Cardiac septum (tissue), 1 donor: ENCODE data around the gene AATF. TPM values are rescaled to one million over a fixed set of nuclear protein-coding genes. Genes with fewer than 3 reads are reported as not detected.
A peak's percentile ranks its signal among the peaks of the same experiment; 100 is the strongest.

ENCODE experiments used
- DNase-seq: peaks from one replicate; pipeline ENCODE4 v3.0.0-alpha.2; 2020; ENCODE audit warnings: low spot score
- intact Hi-C: fragments of 100-400 bp; cut with DNase I; formaldehyde crosslinking; loops from one replicate; pipeline ENCODE4 v1.14.0; 2022
- total RNA-seq: library from RNA; stranded (reverse); fragmentation: NEBNext Ultra II Directional; extraction: Animal tissue kit (Norgen Biotek cat#: 25700); gene quantifications from one replicate; pipeline ENCODE4 v1.2.1, GENCODE V29; 2021
- donor health status: DM: no; HTN: no; CAD: no.

The AATF gene
- total RNA-seq, 1 donor from 2014 or later, result 32.7 TPM

DNA sequence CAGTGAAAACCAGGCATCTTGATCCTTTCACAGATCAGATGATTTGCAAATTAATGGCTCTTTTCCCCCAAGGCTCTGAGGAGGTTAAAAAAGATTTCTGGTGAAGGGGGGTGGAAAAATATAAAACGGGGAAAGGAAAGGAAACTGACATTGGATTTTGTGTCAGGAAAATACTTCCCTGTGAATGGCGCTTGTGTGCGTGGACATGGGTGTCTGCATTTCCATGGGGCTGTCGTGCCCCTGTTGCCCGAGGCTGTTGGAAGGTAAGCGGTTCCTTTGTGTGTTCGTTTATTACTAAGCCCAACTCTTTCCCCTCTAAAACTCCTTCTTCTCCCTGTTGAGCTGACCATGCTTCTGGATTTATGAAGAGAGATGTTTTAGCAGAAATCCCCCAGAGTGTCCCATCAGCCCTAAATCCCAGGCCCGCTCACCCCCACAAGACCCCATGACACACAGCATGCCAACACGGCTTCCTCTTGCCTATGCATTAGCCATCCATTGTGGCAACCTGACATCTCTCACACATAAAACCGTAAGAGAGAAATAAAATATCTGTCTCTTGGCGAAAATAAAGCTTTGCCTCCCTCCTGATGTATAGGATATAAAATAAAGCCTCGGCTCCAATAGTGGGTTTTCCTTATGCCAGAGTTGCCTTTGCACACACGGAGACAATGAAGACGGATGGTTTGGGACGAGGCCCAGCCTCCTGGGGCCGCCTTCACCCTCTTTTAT lies 18.7 kb upstream of the AATF start:
- DNase-seq, result no peak
- intact Hi-C loops, result no loop called here

- intact Hi-C loops, result no loop called here
- DNase-seq, result no peak
Measured at GRCh38 chr17:36930583-36930900, 18.2 kb upstream of the AATF start.

GRCh38 chr17:36931096-36931696 lies 17.6 kb upstream of the AATF start:
- intact Hi-C loops, result no loop called here

DNA sequence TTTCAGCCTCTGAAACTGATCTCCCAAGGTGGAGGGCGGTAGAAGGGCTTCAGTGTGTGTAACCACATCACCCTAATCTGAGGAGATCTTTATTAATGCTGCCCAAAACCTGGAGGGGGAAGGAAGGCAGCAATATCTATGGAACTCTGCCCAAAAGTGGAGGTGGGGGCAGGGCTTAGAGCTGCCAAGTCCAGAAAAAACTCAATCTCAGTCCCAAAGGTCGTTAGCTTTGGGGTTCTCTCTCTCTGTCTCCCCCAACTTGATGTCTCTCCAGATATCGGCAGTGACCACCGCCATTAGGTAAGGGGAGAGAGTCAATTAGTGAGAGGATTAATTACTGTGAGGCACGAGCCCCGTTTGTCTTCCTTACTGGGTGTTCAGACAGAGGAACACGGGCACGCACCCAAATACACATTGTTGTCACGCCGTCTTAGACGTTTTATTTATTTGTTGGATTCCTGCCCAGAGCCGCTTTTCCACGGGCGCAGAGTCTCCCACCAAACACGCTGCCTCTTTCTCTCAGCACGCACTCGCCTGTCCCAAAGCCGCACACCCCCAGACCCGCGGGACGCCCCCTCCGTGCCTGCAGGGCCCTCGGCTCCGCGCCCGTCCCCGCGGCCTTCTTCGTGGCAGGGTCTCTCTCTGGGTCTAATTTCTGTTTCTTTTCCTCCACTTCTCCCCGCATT lies 16.9 kb upstream of the AATF start:
- DNase-seq, result peak; percentile 59
- intact Hi-C loops, result no loop called here

More at GRCh38 chr17:36931096-36931696, 17.6 kb upstream of the AATF start:
- DNase-seq, result peak; percentile 22

DNA sequence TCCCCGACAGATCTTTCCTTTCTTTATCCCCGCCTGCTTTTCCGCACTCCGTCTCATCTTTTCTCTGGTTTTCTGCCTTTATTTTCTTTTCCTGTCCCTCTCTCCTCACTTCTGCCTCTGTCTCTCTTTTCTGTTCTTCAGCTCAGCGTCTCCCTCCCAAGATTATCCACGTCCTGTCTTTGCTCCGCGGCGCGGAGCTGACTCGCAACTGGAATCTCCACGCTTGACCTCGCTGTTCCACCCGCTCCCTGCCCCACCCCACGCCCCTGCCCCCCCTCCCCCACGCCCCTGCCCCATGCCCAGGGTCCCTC lies 16.4 kb upstream of the AATF start:
- no peak for DNase-seq
- intact Hi-C loops, result no loop called here

DNA sequence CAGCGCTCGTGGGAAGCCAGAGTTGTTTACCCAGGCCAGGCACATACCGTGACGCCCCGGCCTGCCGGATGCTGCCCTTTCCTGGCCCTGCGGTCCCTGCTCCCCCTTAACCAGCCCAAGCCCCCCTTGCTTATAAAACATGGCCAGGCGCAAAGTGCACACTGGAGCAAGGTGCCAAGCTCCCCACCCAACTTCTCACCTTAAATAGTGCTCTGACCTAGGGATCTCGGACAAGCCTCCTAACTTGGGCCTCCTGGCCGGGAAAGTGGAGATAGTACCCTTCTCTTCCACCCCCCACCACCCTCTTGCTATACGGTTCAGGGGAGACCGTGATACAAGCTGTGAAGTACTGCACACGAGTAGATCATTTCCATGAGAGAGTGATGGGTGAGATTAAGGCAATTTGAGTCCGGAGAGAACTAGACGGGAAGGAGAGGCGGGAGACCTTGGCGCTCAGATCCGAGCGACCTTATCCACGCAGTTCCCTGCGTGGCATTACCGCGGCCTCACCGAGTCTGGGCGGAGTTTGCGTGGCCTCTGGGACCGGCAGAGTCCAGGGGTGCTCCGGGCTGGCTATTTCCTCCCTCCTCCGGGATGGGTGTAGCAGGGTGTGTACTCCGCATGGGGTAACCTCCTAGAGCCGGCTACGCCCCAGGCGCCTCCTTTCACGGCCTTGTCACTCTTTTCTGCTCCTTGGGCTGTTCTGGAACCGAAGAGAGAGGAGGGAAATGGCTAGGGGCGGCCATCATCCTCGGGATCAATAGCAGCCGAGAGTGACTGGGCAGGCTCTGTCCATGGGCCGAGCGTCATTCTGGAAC lies 15.9 kb upstream of the AATF start:
- peak; percentile 31 for DNase-seq

DNA sequence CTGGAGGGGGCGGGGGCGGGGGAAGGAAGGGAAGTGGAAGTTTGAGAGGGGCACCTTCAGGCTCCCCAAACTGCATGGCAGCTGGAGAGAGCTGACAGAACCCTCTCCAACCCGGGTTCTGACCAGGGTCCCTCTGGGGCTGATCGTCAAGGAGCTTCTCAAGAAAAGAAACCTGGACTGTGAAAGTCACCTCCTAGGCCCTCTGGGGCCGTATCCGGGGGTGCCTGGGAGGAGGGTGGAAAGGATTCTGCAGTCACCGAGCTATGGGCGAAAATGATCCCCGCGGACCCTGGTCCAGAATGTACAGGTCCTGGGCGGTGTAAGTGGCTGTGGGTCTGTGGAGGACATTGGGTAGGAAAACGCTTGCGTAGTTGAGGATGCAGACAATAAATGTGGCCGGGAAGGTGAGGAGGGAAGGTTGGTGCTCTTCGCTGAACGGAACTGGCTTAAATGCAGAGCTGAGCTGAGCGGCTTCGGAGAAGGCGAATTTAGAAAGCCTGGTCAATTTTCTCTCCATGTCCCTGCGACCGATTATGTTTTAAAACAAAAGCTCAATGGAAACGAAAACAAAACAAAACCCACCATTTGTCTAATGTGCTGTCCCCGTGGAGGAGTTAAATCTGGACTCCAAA lies 15.1 kb upstream of the AATF start:
- intact Hi-C loops, result no loop called here
- no peak for DNase-seq

More for the DNA sequence above, 15.9 kb upstream of the AATF start:
- intact Hi-C loops, result no loop called here

GRCh38 chr17:36934144-36934691 lies 14.5 kb upstream of the AATF start:
- intact Hi-C loops, result no loop called here
- DNase-seq, result no peak

GRCh38 chr17:36934692-36935630 lies 13.8 kb upstream of the AATF start:
- intact Hi-C loops, result no loop called here
- no peak for DNase-seq

GRCh38 chr17:36935671-36936454 lies 12.9 kb upstream of the AATF start:
- DNase-seq, result no peak
- intact Hi-C loops, result no loop called here

DNA sequence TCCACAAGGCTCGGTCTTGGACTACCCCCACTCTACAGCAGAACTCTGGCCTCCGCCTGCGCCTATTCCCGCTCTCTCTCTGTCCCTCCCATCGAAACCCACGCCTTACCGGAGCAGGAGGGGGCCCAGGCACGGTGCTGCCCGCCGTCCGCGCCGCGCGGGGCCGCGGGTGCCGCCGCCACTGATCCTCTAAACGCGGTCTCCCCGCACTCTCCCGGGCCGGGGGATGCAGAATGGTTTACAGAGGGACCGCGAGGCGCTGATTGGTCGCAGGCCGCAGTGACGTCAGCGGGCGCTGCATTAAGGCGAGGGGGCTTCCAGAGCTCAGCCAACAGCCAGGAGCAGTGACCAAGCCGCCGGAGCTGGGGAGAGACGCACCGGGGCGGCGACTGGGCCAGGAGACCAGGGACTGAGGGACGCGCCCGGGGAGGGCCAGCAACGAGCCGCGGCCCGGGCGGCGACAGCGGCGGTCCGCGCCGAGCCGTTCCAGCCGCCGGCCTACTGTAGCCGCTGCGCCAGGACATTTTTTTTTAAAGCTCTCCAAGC lies 12.2 kb upstream of the AATF start:
- intact Hi-C loops, result no loop called here
- DNase-seq, result peak; percentile 64

- DNase-seq, result peak; percentile 59
- intact Hi-C loops, result no loop called here
Measured at GRCh38 chr17:36937001-36937958, 11.5 kb upstream of the AATF start, which contains the start of gene LHX1. TSS of gene LHX1 (plus strand) at chr17:36937475. CDS start at chr17:36938198, 723 bp downstream.

- no peak for DNase-seq
- intact Hi-C loops, result no loop called here
Measured at GRCh38 chr17:36937959-36938565, 10.7 kb upstream of the AATF start.

DNA sequence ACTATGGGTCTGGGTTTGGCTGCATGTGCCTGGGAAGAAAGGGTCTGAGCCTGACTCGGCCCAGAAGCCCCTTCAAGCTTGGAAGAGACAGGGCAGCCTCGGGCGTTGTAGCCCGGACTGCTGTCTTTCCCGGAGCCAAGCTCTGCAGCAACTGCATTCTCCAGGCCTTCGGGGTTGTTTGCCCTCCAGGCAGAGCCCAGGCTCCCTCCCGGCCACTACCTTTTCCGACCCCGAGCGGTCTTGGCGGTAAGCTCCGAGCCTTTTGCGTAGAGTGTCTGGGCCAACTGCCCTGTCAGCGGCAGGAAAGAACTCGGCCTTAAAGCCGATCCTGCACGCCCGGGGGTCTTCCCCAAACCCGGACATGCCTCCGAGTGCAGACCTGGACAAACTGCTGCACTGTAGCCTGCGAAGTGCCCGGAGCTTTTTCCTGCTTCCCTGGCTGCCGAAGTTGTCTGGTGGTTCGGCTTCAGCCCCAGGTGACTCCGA lies 10.1 kb upstream of the AATF start:
- no peak for DNase-seq
- intact Hi-C loops, result no loop called here

GRCh38 chr17:36939052-36939801 lies 9.5 kb upstream of the AATF start:
- DNase-seq, result no peak
- intact Hi-C loops, result no loop called here
